Stimulated activated CD8-positive, alpha-beta memory T cell treated with anti-CD3 and anti-CD28 coated beads, Interleukin-12 subunit alpha, Interleukin-12 subunit beta, amount 100 ng/mL, for 1 hour (primary cell): ENCODE results near the gene TNK1.
"Not testable (repeated sequence)": the region's sequence is repeated elsewhere in the genome, so short reads cannot be mapped to it uniquely, and the experiment has no call there.

Experiments
- DNase-seq: peaks from one replicate; pipeline ENCODE4 v3.0.0-alpha.2; 2020; ENCODE audit warnings: low read depth

TNK1 gene

DNA sequence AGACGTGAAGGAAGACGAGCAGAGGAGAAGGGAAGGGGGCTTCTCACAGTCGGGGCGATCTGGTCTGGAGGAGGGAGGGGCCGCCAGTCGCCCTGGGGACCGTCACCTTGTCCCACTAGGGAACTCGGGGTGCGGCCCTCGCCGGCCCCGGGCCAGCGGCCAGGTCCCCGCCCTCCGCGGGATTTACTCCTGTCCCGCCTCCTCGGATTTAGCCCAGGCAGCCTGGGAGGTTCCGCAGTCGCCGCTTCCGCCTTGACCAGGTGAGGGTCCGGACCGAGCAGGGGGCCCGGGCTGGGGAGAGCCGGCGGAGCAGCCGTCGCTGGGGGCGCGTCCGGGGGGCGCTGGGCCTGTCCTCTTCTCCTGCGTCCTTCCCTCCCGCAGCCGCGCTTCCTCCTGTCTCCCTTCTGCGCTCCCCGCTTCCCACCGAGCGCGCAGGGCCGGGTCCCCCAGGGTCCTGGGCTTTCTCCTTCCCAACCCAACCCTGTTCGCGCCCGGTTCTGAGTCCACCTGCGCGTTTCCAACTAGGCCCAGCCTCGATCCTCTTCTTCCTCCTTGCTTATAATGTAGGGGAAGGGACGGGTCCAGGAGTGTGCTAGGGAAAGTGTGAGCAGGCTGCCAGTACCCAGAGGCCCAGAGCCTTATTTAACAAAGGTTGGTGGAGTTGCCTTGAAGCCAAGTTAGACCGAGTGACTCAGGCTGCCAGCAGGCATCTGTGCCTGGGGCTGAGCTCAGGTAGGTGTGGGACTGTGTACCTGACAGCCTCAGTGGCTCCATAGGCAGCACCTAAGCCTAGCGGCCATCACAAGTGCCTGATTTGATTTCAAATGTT, at the start of gene TNK1:
TNK1 (plus strand) TSS at position 235 of the 829 bp plus-strand sequence. CDS start 1,838 bp downstream, outside the sequence.
- DNase-seq: no peak

DNA sequence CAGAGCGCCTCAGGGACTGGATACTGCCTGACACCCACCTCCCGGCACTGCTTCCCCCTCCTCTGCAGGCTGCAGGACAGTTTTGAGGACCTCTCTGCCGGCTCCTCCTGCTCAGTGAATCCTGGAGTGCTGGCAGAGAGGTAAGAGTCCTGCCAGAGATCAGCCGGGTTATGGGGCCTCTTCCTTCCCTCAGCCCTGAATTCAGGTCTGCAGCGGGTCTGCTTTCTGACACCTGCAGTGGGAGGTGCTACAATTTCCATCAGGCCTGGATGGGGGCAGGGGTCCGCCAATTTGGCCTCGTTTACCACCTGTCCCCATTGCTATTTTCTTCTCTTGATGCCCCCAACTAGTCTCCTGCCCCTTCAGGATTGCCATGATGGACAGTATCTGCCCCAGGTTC, 48.8 kb upstream of the TNK1 start:
- no peak for DNase-seq

DNA sequence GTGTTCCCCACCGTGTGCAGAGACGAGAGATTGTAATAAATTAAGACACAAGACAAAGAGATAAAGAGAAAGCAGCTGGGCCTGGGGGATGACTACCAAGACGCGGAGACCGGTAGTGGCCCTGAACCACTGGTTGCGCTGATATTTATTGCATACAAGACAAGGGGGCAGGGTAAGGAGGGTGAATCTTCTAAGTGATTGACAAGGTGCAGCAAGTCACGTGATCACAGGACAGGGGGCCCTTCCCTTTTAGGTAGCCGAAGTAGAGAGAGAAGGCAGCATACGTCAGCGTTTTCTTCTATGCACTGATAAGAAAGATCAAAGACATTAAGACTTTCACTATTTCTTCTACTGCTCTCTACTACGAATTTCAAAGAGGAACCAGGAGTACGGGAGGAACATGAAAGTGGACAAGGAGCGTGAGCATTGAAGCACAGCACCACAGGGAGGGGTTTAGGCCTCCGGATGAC, 48.3 kb upstream of the TNK1 start:
- DNase-seq: not testable (repeated sequence)

GRCh38 chr17:7334938-7335538, 45.9 kb upstream of the TNK1 start:
- DNase-seq: no peak

DNA sequence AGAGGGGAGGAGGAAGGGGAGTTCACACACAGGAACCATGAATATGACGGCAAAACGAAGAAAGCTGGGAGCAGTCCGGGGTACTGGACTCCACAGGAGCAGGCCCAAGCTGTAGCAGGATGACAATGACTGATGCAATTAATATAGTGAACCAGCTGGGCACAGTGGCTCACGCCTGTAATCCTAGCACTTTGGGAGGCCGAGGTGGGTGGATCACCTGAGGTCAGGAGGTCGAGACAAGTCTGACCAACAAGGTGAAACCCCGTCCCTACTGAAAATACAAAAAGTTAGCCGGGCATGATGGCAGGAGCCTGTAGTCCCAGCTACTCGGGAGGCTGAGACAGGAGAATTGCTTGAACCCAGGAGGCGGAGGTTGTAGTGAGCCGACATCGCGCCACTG, 45.1 kb upstream of the TNK1 start:
- DNase-seq: not testable (repeated sequence)

GRCh38 chr17:7336240-7337175, 44.4 kb upstream of the TNK1 start, which contains the start of gene ACAP1:
ACAP1 (plus strand) TSS chr17:7336529; CDS start chr17:7336735, 206 bp downstream.
- peak; percentile 80 for DNase-seq

- not testable (repeated sequence) for DNase-seq
Measured at GRCh38 chr17:7337600-7337999, 43.3 kb upstream of the TNK1 start.

DNA sequence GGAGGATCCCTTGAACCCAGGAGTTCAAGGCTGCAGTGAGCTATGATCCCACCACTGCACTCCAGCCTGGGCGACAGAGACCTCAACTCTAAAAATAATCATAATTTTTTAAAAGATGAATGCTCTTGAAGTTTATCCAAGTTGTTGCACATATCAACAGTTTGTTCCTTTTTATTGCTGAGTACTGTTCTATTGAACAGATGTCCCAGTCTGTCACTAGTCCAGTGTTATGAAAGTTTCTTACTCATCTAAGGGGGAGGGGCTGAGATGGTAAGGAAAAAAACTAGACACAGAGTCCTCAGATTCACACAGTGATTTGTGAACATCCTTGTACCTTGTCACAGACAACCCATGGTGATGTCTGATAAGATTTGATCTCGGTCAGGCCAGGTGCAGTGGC, 40.7 kb upstream of the TNK1 start:
- no peak for DNase-seq

DNA sequence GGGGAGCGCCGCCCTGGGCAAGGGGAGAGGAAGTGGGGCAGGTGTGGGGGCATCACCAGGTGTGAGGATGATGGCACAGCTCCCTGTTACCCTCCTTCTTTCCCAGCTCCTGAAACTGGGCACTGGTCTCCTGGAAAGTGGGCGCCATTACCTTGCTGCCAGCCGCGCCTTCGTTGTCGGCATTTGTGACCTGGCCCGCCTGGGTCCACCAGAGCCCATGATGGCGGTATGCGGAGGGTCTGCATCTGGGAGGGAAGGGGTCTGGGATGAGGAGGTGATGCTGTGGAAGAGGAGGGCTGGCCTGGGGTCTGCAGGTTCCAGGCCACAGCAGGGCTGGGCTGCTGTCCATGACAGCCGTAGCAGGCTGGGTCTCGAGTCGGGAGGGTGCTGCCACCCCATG, 39.0 kb upstream of the TNK1 start:
- DNase-seq: no peak

DNA sequence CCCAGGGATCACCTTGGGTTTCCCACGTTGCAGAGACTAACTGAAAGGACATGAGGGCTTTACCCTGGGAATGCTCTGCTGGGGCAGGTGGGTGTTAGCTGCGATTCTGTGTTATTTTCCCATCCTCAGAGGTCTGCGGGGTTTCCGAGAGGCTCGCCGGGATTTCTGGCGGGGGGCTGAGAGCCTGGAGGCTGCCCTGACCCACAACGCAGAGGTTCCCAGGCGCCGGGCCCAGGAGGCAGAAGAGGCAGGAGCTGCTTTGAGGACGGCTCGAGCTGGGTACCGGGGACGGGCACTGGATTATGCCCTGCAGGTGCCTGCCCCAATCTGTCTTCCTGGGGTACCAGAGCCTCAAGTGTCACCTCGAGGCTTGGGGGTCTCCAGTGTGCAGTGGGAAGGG, 37.6 kb upstream of the TNK1 start:
- no peak for DNase-seq

DNA sequence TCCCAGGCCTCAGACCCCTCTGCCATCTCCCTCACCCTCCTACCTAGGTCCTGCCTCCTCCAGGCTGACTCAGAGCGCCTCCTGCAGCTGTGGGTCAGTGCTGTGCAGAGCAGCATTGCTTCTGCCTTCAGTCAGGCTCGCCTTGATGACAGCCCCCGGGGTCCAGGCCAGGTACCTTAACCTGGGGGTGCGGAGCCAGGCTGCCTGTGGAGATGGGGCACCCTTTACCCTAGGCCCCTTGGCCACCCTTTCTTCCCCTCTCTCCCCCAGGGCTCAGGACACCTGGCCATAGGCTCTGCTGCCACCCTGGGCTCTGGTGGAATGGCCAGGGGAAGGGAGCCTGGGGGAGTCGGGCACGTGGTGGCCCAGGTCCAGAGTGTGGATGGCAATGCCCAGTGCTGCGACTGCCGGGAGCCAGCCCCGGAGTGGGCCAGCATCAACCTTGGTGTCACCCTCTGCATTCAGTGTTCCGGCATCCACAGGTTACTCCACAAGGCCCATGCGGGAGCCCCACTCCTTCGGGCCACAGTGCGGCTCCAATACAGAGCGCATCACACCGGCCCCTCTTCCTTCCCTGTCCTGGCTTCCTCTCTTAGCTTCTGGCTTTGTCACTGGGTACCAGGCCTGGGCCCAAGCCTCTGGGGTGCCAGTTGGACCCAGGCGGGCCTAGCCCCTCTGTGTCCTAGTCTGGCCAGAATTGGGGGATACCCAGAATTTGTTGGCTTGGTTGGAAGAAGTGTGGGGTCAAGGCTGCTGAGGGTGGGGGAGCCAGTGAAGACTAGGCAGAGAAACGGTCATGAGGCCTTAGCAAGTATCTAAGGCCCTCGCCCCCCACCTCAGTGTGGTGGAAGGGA, 33.9 kb upstream of the TNK1 start:
- no peak for DNase-seq

DNA sequence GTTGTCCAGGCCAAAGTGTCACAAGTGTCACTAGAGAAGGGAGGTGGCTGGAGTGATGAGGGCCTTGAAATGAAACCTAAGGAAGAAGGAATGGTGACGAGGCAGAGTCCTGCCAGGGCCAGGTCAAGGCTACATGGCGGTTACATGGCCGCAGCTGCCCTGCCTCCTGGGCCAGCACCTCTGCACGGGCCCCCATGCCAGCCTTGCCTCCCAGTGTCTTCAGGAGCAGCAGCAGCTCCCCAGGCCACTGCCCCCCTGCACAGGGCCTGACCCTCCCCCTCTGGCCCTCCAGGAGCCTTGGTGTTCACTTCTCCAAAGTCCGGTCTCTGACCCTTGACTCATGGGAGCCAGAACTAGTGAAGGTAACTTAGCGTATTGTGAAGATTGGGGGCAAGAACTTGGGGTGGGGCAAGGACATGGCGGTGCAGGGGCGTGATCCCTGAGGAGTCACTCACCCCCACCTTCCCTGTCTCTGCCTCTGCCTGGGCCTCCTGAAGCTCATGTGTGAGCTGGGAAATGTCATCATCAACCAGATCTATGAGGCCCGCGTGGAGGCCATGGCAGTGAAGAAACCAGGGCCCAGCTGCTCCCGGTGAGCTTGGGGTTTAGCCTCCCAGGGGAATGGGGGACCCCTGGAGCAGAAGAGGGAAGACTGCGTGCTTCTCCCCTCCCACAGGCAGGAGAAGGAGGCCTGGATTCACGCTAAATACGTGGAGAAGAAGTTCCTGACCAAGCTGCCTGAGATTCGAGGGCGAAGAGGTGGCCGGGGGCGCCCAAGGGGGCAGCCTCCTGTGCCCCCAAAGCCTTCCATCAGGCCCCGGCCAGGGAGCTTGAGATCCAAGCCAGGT, 33.0 kb upstream of the TNK1 start:
- no peak for DNase-seq

DNA sequence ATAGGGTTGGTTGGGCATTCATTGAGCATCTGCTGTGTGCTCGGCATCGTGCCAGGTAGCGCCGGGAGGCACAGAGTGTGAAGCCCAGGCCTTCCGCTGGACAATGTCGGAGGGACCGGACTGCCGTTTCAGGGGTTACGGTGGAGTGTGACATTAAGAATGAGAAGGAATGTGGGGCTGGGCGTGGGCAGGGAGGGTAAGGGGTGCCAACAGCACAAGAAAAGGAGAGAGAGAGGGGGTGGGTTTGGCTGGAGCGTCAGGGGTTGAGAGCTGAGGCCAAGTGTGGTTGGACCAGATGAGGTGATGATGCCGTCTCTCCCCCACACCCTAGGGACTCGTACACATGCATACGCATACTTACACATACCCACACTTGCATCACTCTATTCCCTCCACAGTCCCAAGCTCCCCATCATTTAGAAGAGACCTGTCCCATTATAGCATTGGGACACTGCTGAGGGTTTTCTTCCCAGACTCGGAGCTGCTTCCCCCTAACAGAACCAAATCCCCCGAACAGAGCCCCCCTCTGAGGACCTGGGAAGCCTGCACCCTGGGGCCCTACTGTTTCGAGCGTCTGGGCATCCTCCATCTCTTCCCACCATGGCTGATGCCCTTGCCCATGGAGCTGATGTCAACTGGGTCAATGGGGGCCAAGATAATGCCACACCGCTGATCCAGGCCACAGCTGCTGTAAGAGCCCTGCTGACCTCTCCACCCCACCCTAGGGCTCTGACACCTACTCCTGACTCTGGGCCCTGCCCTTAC, 32.2 kb upstream of the TNK1 start:
- no peak for DNase-seq

DNA sequence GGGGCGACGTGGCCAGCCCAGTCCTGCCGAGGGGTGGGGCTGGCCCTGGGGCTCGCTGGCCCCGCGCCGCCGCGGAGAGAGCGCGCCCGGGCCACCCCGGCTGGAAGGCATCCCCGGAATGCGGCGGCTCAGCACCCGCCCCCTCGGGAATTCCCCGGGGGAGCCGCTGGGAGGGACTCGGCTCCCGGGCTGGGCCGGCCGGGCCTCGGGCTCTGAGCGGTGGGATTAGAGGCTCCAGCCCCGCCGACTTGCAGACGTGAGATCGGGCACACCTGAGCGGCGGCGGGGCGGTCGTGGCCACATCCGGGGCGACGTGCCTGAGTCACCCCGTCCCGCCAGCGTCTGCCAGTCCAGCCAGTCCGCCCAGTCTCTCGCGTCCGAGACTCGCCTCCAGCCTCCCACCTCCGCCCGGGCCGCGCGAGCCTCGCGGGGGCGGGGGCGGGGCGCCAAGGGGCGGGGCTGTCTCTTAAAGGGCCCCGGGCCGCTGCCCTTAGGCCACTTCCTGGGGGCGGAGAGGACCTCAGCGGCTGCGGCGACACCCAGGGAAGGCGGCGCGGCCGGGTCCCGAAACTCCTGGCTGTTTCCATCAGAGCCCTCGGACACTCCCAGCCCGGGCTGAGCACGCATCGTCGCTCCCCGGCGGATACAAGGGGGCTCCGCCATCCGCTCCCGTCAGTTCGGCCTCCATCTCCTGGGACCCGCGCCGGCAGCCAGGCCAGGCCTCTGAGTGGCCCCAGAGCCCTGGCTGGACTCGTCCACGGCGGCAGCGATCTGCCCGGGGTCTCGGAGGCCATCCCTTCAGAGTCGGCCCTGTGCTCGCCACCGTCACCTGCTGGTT, 29.0 kb upstream of the TNK1 start, which contains the start of gene KCTD11:
KCTD11 (plus strand) TSS at position 498 of the 838 bp plus-strand sequence.
- DNase-seq: peak; percentile 46

- DNase-seq: no peak
Measured at GRCh38 chr17:7352503-7352889, 28.4 kb upstream of the TNK1 start.

GRCh38 chr17:7352910-7353635, 27.8 kb upstream of the TNK1 start:
- no peak for DNase-seq

DNA sequence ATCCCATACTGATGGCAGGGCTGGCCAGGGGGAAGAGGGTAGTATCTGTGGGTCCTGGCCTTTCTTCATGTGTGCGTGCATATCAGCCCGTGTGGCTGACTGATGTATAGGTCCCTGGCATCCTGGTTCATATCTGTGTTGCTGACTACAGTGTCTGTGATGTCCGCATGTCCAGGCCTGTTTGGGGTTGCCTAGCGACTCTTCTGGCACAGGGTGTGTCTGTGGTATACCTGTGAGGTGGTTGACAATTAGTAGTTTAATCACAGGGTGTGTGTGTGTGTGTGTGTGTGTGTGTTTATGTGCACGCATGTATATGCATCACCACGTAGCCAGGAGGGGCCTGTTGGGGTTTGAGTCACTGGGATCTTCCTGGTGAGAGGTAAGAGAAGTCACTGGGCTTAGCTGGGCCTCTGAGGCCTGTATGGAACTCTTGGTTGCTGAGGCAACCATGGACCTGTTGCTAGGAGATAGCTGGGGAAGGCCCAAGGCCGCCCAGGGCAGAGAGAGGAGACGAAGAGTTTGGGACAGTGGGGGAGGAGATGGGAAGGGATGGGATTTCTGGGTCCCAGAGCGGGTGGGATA, 26.5 kb upstream of the TNK1 start:
- DNase-seq: no peak

- no peak for DNase-seq
Measured at GRCh38 chr17:7355053-7355452, 25.8 kb upstream of the TNK1 start, which contains the start of gene TMEM95. TMEM95 (plus strand) TSS chr17:7355156; CDS start chr17:7355205, 49 bp downstream.
